Keratinocyte (primary cell): ENCODE results near the gene ACOT13. TPM values are rescaled to one million over a fixed set of nuclear protein-coding genes. Genes with fewer than 3 reads are reported as not detected.

ENCODE experiments used
- DNase-seq: peaks from one replicate; pipeline ENCODE4 v3.0.0-alpha.2; 2011; ENCODE audit warnings: low read depth, missing footprints, low spot score
- FAIRE-seq: peaks from 2 replicates; lab custom pipeline; 2011; peaks lifted over from hg19 to GRCh38; lab: Jason Lieb, UNC
- H2AFZ ChIP-seq: 2 replicates; pipeline ENCODE4 v1.6.0; 2012; ENCODE audit warnings: low read length, control low read depth, inconsistent platforms; ENCODE audit not compliant: control insufficient read depth
- H3K27ac ChIP-seq: 2 replicates; pipeline ENCODE4 v1.5.1; 2011; ENCODE audit warnings: low read length; ENCODE audit not compliant: control insufficient read depth, insufficient read depth
- H3K27me3 ChIP-seq: 3 replicates; pipeline ENCODE4 v1.6.0; 2011; ENCODE audit warnings: low read length; ENCODE audit not compliant: control insufficient read depth, insufficient read depth; ENCODE audit errors: extremely low read depth
- H3K36me3 ChIP-seq, 2 experiments: 2 replicates in 1 of 2; 3 replicates in 1 of 2; pipeline ENCODE4 v1.5.1; 2011; ENCODE audit warnings: low read length in 2 of 2, mild to moderate bottlenecking in 1 of 2; ENCODE audit not compliant: control insufficient read depth in 2 of 2, insufficient read depth in 2 of 2; ENCODE audit errors: extremely low read depth in 1 of 2
- H3K4me1 ChIP-seq: 3 replicates; pipeline ENCODE4 v1.5.1; 2011; ENCODE audit warnings: low read length; ENCODE audit not compliant: control insufficient read depth, insufficient read depth; ENCODE audit errors: extremely low read depth
- H3K4me2 ChIP-seq: 3 replicates; pipeline ENCODE4 v1.6.0; 2011; ENCODE audit warnings: low read depth, low read length; ENCODE audit not compliant: control insufficient read depth, insufficient read depth; ENCODE audit errors: extremely low read depth
- H3K4me3 ChIP-seq, 3 experiments: fragments of 200-600 bp in 1 of 3; sonication (generic) in 1 of 3; 2 replicates in 2 of 3; 3 replicates in 1 of 3; pipeline ENCODE4 v1.5.1; 2011 to 2016; ENCODE audit warnings: low read length in 3 of 3, mild to moderate bottlenecking in 3 of 3, control low read depth in 2 of 3, inconsistent platforms in 1 of 3, low read depth in 1 of 3, mixed read lengths in 1 of 3, mixed run types in 1 of 3, moderate library complexity in 1 of 3; ENCODE audit not compliant: control insufficient read depth in 2 of 3, insufficient read depth in 2 of 3; ENCODE audit errors: extremely low read depth in 1 of 3
- H3K79me2 ChIP-seq: 2 replicates; pipeline ENCODE4 v1.6.0; 2012; ENCODE audit warnings: low read length; ENCODE audit not compliant: control insufficient read depth, insufficient read depth
- H3K9ac ChIP-seq: 3 replicates; pipeline ENCODE4 v1.6.0; 2011; ENCODE audit warnings: low read length; ENCODE audit not compliant: control insufficient read depth, insufficient read depth; ENCODE audit errors: extremely low read depth
- H3K9me1 ChIP-seq: 3 replicates; pipeline ENCODE4 v1.6.0; 2011; ENCODE audit warnings: low read length; ENCODE audit not compliant: control insufficient read depth, insufficient read depth; ENCODE audit errors: extremely low read depth
- H3K9me3 ChIP-seq: 2 replicates; pipeline ENCODE4 v1.5.1; 2012; ENCODE audit warnings: low read depth, low read length; ENCODE audit not compliant: control insufficient read depth
- H4K20me1 ChIP-seq: 3 replicates; pipeline ENCODE4 v1.6.0; 2011; ENCODE audit warnings: low read length; ENCODE audit not compliant: control insufficient read depth, insufficient read depth; ENCODE audit errors: extremely low read depth
- CTCF ChIP-seq, 3 experiments: IDR thresholded peaks in 1 of 3; conservative IDR thresholded peaks in 1 of 3; optimal IDR thresholded peaks in 1 of 3; 2 replicates in 2 of 3; 3 replicates in 1 of 3; pipeline versions ENCODE3 to v1.5.1; 2011; ENCODE audit warnings: low read length in 3 of 3, mild to moderate bottlenecking in 3 of 3, moderate library complexity in 2 of 3, control low read depth in 1 of 3, inconsistent platforms in 1 of 3; ENCODE audit not compliant: insufficient read depth in 2 of 3; ENCODE audit errors: extremely low read depth in 1 of 3
- EZH2 ChIP-seq: IDR thresholded peaks from one replicate; pipeline ENCODE4 v1.6.1; 2012; ENCODE audit warnings: inconsistent platforms, mild to moderate bottlenecking, low read length, moderate library complexity
- dilution Hi-C: fragments of 300-500 bp; cut with MboI; formaldehyde crosslinking; loops from one replicate; pipeline ENCODE4 v1.7.0; 2020; ENCODE audit warnings: low sequenced_read_pairs; ENCODE audit not compliant: extremely low pct_ligation_motif_present
- polyA plus RNA-seq, 5 experiments: library from polyadenylated mRNA; depleted of rRNA in 3 of 5; stranded (reverse) in 3 of 5; stranded (forward) in 1 of 5; unstranded in 1 of 5; fragments of >200 nt; gene quantifications; 1 replicate in 1 of 5; 2 replicates in 3 of 5; 3 replicates in 1 of 5; pipeline versions ENCODE4 v1.2.1 to v1.2.3, GENCODE V29; 2011 to 2012; ENCODE audit warnings: missing spikeins in 2 of 5, low read depth in 1 of 5, low replicate concordance in 1 of 5

ACOT13 gene
- polyA plus RNA-seq, 1 donor (not counting 4 experiments of a cell fraction or from before 2014, with no cell fraction given) = 57.9 TPM

- H3K4me2 ChIP-seq = no peak overlapping the region
- no peak overlapping the region for H3K9ac ChIP-seq
- dilution Hi-C loops = no loop called here
- no peaks in the 10 kb centered on the region for H3K9me1 ChIP-seq
- H4K20me1 ChIP-seq = no peaks in the 10 kb centered on the region
- no peak overlapping the region for H2AFZ ChIP-seq
- H3K9me3 ChIP-seq = no peaks in the 10 kb centered on the region
- DNase-seq (no peak), FAIRE-seq (no peak)
- no peaks in the 10 kb centered on the region for H3K4me1 ChIP-seq
- H3K27ac ChIP-seq = no peak overlapping the region
- H3K27me3 ChIP-seq = peaks cover 7% of the 10 kb centered on the region
- no peaks in the 10 kb centered on the region for H3K36me3 ChIP-seq
- H3K79me2 ChIP-seq = no peaks in the 10 kb centered on the region
- no peak for TF ChIP-seq EZH2
- no peak for TF ChIP-seq CTCF (optimal IDR thresholded peaks at IDR 0.05 in 1 of 3, IDR thresholded peaks at IDR 0.05 in 1 of 3, conservative IDR thresholded peaks at IDR 0.05 in 1 of 3; ENCODE audit: extremely low read depth in 1 of 3, insufficient read depth in 2 of 3, low read length in 3 of 3)
- no peak overlapping the region for H3K4me3 ChIP-seq
These were observed 34.3 kb upstream of the ACOT13 start for GRCh38 chr6:24632573-24632972.

GRCh38 chr6:24636681-24637080 lies 30.2 kb upstream of the ACOT13 start:
- Histone ChIP-seq H3K27ac (no peak overlapping the region), H3K27me3 (peaks cover 7% of the 10 kb centered on the region), H3K9me3 (no peaks in the 10 kb centered on the region), H3K4me1 (no peaks in the 10 kb centered on the region), H3K36me3 (no peaks in the 10 kb centered on the region), H3K9ac (no peak overlapping the region), H2AFZ (no peak overlapping the region), H3K9me1 (no peaks in the 10 kb centered on the region), H3K79me2 (no peaks in the 10 kb centered on the region), H3K4me2 (no peak overlapping the region), H4K20me1 (no peaks in the 10 kb centered on the region), H3K4me3 (no peak overlapping the region)
- no peak for DNase-seq
- dilution Hi-C loops = no loop called here
- TF ChIP-seq EZH2 (no peak), CTCF (optimal IDR thresholded peaks at IDR 0.05 in 1 of 3, IDR thresholded peaks at IDR 0.05 in 1 of 3, conservative IDR thresholded peaks at IDR 0.05 in 1 of 3; ENCODE audit: extremely low read depth in 1 of 3, insufficient read depth in 2 of 3, low read length in 3 of 3) (no peak)
- no peak for FAIRE-seq
